HEK293 (cell line): Measurements from ENCODE around the gene PARP11.

ENCODE experiments used
- CTCF ChIA-PET: fragments of 350-600 bp; formaldehyde crosslinking; extraction: SDS; loops from one replicate; lab custom pipeline; 2021; ENCODE audit warnings: antibody characterized with exemption; lab: Yijun Ruan, JAX
- POLR2A ChIA-PET: fragments of 300-600 bp; formaldehyde crosslinking; extraction: SDS; loops from one replicate; lab custom pipeline; 2020; ENCODE audit warnings: antibody characterized with exemption, inconsistent platforms; lab: Yijun Ruan, JAX
- H3K27ac ChIP-seq: fragments of 200-500 bp; sonication (Bioruptor generic); 2 replicates; pipeline ENCODE4 v1.5.1; 2014; ENCODE audit warnings: low read depth, low read length, control low read depth, inconsistent platforms; ENCODE audit errors: extremely low read depth
- H3K36me3 ChIP-seq, 2 experiments: fragments of 200-500 bp in 1 of 2; sonication (Bioruptor generic) in 1 of 2; 1 replicate in 1 of 2; 2 replicates in 1 of 2; pipeline ENCODE4 v1.5.1; 2014 to 2017; ENCODE audit warnings: inconsistent platforms in 2 of 2, low read length in 2 of 2; ENCODE audit not compliant: control insufficient read depth in 2 of 2, insufficient read depth in 1 of 2
- H3K4me1 ChIP-seq: fragments of 200-500 bp; sonication (Bioruptor generic); 2 replicates; pipeline ENCODE4 v1.5.1; 2014; ENCODE audit warnings: mild to moderate bottlenecking, low read length, inconsistent platforms; ENCODE audit not compliant: control insufficient read depth, insufficient read depth
- H3K4me3 ChIP-seq: 2 replicates; pipeline ENCODE4 v1.5.1; 2011; ENCODE audit warnings: low read depth, mild to moderate bottlenecking, control low read depth, low read length, moderate library complexity
- H3K9me3 ChIP-seq: fragments of 200-500 bp; sonication (Bioruptor generic); 2 replicates; pipeline ENCODE4 v1.5.1; 2014; ENCODE audit warnings: low read depth, low read length, inconsistent platforms; ENCODE audit not compliant: control insufficient read depth, insufficient read depth
- ELK4 ChIP-seq: IDR thresholded peaks from 2 replicates; pipeline ENCODE4 v1.6.1; 2011; ENCODE audit warnings: mild to moderate bottlenecking, low read depth, low read length, borderline replicate concordance
- KLF16 ChIP-seq: fragments of 450-650 bp; formaldehyde crosslinking; IDR thresholded peaks from 2 replicates; pipeline ENCODE4 v1.5.1; 2017; ENCODE audit warnings: missing biosample characterization, missing genetic modification characterization
- ZNF239 ChIP-seq: fragments of 450-650 bp; formaldehyde crosslinking; IDR thresholded peaks from 2 replicates; pipeline ENCODE4 v1.5.1; 2016; ENCODE audit warnings: missing biosample characterization, missing genetic modification characterization
- ZNF341 ChIP-seq: fragments of 450-650 bp; formaldehyde crosslinking; IDR thresholded peaks from 2 replicates; pipeline ENCODE4; 2016; ENCODE audit warnings: low read depth, missing biosample characterization, missing genetic modification characterization
- ZNF423 ChIP-seq: fragments of 450-650 bp; formaldehyde crosslinking; IDR thresholded peaks from 2 replicates; pipeline ENCODE4 v1.5.1; 2016; ENCODE audit warnings: missing biosample characterization, missing genetic modification characterization
- ZNF558 ChIP-seq: fragments of 450-650 bp; formaldehyde crosslinking; IDR thresholded peaks from 2 replicates; pipeline ENCODE4 v1.5.1; 2016; ENCODE audit warnings: missing biosample characterization, missing genetic modification characterization
- ZNF610 ChIP-seq: fragments of 450-650 bp; formaldehyde crosslinking; IDR thresholded peaks from 2 replicates; pipeline ENCODE4 v1.5.1; 2016; ENCODE audit warnings: missing biosample characterization, missing genetic modification characterization, borderline replicate concordance
- ZNF629 ChIP-seq: fragments of 450-650 bp; formaldehyde crosslinking; IDR thresholded peaks from 2 replicates; pipeline ENCODE4 v1.5.1; 2017; ENCODE audit warnings: missing biosample characterization, missing genetic modification characterization
- ZNF747 ChIP-seq: fragments of 450-650 bp; formaldehyde crosslinking; IDR thresholded peaks from 2 replicates; pipeline ENCODE4 v1.5.1; 2016; ENCODE audit warnings: missing biosample characterization, missing genetic modification characterization
- ZNF76 ChIP-seq: fragments of 450-650 bp; formaldehyde crosslinking; IDR thresholded peaks from 2 replicates; pipeline ENCODE4; 2016; ENCODE audit warnings: low read depth, missing biosample characterization, missing genetic modification characterization, borderline replicate concordance
- TF ChIP-seq, protein P1 (sequence below): fragments of 450-650 bp; IDR thresholded peaks from 2 replicates; pipeline ENCODE4 v1.5.1; 2018; ENCODE audit warnings: missing biosample characterization, mild to moderate bottlenecking, missing genetic modification characterization
- TF ChIP-seq, protein P2 (sequence below): fragments of 450-650 bp; formaldehyde crosslinking; IDR thresholded peaks from 2 replicates; pipeline ENCODE4 v1.5.1; 2016; ENCODE audit warnings: missing biosample characterization, missing genetic modification characterization
- TF ChIP-seq, protein P3 (sequence below): fragments of 450-650 bp; formaldehyde crosslinking; IDR thresholded peaks from 2 replicates; pipeline ENCODE4 v1.5.1; 2017; ENCODE audit warnings: missing biosample characterization, missing genetic modification characterization

Gene PARP11

GRCh38 chr12:3836641-3837040, 36.6 kb downstream of the PARP11 start:
- ChIA-PET CTCF (interaction anchor here (0.6 kb wide), 1 partner anchor 766 kb away, joined by 3 read pairs; no protein-coding TSS in a partner anchor), POLR2A (no interaction called here)
- H3K27ac ChIP-seq = no peak overlapping the region

GRCh38 chr12:3835914-3836313, 37.3 kb downstream of the PARP11 start:
- Histone ChIP-seq H3K4me3 (no peak overlapping the region), H3K36me3 (no peaks in the 10 kb centered on the region), H3K4me1 (no peaks in the 10 kb centered on the region), H3K27ac (no peak overlapping the region), H3K9me3 (no peaks in the 10 kb centered on the region)
- TF ChIP-seq KLF16 (tag by site-specific recombination) (no peak), ZNF558 (tag by site-specific recombination) (peak; percentile 92)
- CTCF ChIA-PET = no interaction called here
- POLR2A ChIA-PET = no interaction called here

More at GRCh38 chr12:3836641-3837040, 36.6 kb downstream of the PARP11 start:
- TF ChIP-seq, protein P1, sequence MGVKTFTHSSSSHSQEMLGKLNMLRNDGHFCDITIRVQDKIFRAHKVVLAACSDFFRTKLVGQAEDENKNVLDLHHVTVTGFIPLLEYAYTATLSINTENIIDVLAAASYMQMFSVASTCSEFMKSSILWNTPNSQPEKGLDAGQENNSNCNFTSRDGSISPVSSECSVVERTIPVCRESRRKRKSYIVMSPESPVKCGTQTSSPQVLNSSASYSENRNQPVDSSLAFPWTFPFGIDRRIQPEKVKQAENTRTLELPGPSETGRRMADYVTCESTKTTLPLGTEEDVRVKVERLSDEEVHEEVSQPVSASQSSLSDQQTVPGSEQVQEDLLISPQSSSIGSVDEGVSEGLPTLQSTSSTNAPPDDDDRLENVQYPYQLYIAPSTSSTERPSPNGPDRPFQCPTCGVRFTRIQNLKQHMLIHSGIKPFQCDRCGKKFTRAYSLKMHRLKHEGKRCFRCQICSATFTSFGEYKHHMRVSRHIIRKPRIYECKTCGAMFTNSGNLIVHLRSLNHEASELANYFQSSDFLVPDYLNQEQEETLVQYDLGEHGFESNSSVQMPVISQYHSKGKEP = no peak
- Histone ChIP-seq H3K36me3 (no peaks in the 10 kb centered on the region), H3K4me3 (no peak overlapping the region), H3K4me1 (no peaks in the 10 kb centered on the region), H3K9me3 (no peaks in the 10 kb centered on the region)

DNA sequence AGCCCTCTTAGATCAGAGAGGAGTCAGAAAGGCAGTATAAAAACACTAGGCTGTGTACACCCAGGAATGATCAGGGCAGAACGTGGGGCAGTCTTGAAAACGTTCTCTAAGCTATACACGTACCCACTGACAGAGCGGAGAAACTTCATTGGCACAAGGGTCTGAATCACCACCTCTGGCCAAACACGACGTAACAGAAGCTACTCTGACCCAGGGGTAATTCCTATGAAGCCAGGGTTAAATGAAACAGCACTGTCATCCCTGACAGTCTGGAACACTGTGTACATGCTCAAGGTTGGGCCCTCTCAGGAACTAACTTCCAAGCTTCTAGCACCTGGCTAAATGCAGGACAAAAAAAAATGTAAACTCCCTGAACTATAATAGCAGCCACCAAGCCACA, 38.4 kb downstream of the PARP11 start:
- H3K4me3 ChIP-seq = no peak overlapping the region
- POLR2A ChIA-PET = interaction anchor here (0.7 kb wide), 1 partner anchor 25 kb away, joined by 4 read pairs; no protein-coding TSS in a partner anchor

More for the DNA sequence above, 38.4 kb downstream of the PARP11 start:
- CTCF ChIA-PET = interaction anchor here (0.6 to 1.0 kb wide), 2 partner anchors 535 to 645 kb away, joined by 3 to 5 read pairs; no protein-coding TSS in a partner anchor
- no peaks in the 10 kb centered on the region for H3K9me3 ChIP-seq
- no peak overlapping the region for H3K27ac ChIP-seq
- no peak for TF ChIP-seq ZNF747 (tag by site-specific recombination)
- TF ChIP-seq, protein P2, sequence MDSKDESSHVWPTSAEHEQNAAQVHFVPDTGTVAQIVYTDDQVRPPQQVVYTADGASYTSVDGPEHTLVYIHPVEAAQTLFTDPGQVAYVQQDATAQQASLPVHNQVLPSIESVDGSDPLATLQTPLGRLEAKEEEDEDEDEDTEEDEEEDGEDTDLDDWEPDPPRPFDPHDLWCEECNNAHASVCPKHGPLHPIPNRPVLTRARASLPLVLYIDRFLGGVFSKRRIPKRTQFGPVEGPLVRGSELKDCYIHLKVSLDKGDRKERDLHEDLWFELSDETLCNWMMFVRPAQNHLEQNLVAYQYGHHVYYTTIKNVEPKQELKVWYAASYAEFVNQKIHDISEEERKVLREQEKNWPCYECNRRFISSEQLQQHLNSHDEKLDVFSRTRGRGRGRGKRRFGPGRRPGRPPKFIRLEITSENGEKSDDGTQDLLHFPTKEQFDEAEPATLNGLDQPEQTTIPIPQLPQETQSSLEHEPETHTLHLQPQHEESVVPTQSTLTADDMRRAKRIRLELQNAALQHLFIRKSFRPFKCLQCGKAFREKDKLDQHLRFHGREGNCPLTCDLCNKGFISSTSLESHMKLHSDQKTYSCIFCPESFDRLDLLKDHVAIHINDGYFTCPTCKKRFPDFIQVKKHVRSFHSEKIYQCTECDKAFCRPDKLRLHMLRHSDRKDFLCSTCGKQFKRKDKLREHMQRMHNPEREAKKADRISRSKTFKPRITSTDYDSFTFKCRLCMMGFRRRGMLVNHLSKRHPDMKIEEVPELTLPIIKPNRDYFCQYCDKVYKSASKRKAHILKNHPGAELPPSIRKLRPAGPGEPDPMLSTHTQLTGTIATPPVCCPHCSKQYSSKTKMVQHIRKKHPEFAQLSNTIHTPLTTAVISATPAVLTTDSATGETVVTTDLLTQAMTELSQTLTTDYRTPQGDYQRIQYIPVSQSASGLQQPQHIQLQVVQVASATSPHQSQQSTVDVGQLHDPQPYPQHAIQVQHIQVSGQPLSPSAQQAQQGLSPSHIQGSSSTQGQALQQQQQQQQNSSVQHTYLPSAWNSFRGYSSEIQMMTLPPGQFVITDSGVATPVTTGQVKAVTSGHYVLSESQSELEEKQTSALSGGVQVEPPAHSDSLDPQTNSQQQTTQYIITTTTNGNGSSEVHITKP (tag by site-specific recombination) = no peak
- no peak for TF ChIP-seq ZNF629 (tag by site-specific recombination)
- no peak for TF ChIP-seq ZNF610 (tag by site-specific recombination)
- TF ChIP-seq, protein P3, sequence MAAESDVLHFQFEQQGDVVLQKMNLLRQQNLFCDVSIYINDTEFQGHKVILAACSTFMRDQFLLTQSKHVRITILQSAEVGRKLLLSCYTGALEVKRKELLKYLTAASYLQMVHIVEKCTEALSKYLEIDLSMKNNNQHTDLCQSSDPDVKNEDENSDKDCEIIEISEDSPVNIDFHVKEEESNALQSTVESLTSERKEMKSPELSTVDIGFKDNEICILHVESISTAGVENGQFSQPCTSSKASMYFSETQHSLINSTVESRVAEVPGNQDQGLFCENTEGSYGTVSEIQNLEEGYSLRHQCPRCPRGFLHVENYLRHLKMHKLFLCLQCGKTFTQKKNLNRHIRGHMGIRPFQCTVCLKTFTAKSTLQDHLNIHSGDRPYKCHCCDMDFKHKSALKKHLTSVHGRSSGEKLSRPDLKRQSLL (tag by site-specific recombination) = no peak
- no peak for TF ChIP-seq ELK4
- TF ChIP-seq ZNF341 (tag by site-specific recombination) = no peak
- TF ChIP-seq ZNF423 = no peak
- TF ChIP-seq ZNF76 (tag by site-specific recombination) = no peak
- no peak for TF ChIP-seq ZNF239 (tag by site-specific recombination)
- H3K4me1 ChIP-seq = no peaks in the 10 kb centered on the region
- no peaks in the 10 kb centered on the region for H3K36me3 ChIP-seq
